Prostate gland (tissue), 2 donors: ENCODE measurements around the gene ANKRD35.

Experiments
- POLR2A ChIP-seq: fragments of 450-650 bp; IDR thresholded peaks from one replicate; pipeline ENCODE4 v1.6.1; 2016; ENCODE audit warnings: antibody characterized with exemption, mild to moderate bottlenecking
- TF ChIP-seq, protein P1 (sequence below), 4 experiments: fragments of 200-600 bp in 2 of 4; fragments of 450-650 bp in 2 of 4; sonication (generic) in 2 of 4; IDR thresholded peaks; 1 replicate in 3 of 4; 2 replicates in 1 of 4; pipeline ENCODE4 v1.5.1; 2016 to 2019; ENCODE audit warnings: antibody characterized with exemption in 4 of 4, mild to moderate bottlenecking in 2 of 4, moderate library complexity in 2 of 4

DNA sequence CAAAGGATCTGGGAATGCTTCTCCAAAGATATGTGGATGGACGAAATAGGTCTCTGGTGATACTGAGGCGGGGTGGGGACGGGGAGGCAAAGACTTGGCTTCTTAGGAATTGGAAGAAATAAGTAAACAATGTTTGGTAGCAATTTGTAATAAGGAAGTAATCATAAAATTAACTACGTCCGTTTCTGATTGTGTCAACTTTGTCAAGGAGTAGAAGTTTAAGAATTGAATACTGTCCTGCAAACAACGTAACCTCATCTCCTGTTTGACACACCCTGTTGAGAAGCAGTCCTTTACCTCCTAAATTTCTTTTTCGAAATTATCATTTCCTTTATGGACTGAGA lies 61.2 kb downstream of the ANKRD35 start:
- TF ChIP-seq, protein P1, sequence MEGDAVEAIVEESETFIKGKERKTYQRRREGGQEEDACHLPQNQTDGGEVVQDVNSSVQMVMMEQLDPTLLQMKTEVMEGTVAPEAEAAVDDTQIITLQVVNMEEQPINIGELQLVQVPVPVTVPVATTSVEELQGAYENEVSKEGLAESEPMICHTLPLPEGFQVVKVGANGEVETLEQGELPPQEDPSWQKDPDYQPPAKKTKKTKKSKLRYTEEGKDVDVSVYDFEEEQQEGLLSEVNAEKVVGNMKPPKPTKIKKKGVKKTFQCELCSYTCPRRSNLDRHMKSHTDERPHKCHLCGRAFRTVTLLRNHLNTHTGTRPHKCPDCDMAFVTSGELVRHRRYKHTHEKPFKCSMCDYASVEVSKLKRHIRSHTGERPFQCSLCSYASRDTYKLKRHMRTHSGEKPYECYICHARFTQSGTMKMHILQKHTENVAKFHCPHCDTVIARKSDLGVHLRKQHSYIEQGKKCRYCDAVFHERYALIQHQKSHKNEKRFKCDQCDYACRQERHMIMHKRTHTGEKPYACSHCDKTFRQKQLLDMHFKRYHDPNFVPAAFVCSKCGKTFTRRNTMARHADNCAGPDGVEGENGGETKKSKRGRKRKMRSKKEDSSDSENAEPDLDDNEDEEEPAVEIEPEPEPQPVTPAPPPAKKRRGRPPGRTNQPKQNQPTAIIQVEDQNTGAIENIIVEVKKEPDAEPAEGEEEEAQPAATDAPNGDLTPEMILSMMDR (IDR thresholded peaks at IDR 0.05), result no peak
- no peak for TF ChIP-seq POLR2A
